Astrocyte of the spinal cord (primary cell): Measurements from ENCODE around the gene BSN.

Source experiments
- DNase-seq: peaks from one replicate; pipeline ENCODE4 v3.0.0; 2011; ENCODE audit warnings: low read depth, low spot score
- H3K4me3 ChIP-seq: 2 replicates; pipeline ENCODE4 v1.5.1; 2011; ENCODE audit warnings: low read depth, mild to moderate bottlenecking, low read length, moderate library complexity
- CTCF ChIP-seq: IDR thresholded peaks from 2 replicates; pipeline ENCODE4 v1.5.1; 2012; ENCODE audit warnings: low read depth, mild to moderate bottlenecking, low read length, inconsistent platforms
- in situ Hi-C: cut with HindIII; loops from 2 replicates; pipeline ENCODE4 v1.10.0; 2017; ENCODE audit warnings: low sequenced_read_pairs

BSN gene

GRCh38 chr3:49668861-49669260 lies 114.6 kb downstream of the BSN start:
- DNase-seq, result peak; percentile 17
- no peak for TF ChIP-seq CTCF
- in situ Hi-C loops, result no loop called here
- H3K4me3 ChIP-seq, result no peak overlapping the region

- in situ Hi-C loops, result no loop called here
- no peak for TF ChIP-seq CTCF
Measured at GRCh38 chr3:49669352-49669751, 115.1 kb downstream of the BSN start.

GRCh38 chr3:49670940-49671290 lies 116.6 kb downstream of the BSN start:
- no peak overlapping the region for H3K4me3 ChIP-seq
- TF ChIP-seq CTCF, result no peak
- in situ Hi-C loops, result no loop called here
- DNase-seq, result no peak

More at GRCh38 chr3:49669352-49669751, 115.1 kb downstream of the BSN start:
- no peak overlapping the region for H3K4me3 ChIP-seq
- no peak for DNase-seq

GRCh38 chr3:49671291-49672288 lies 117.3 kb downstream of the BSN start:
- in situ Hi-C loops, result no loop called here
- DNase-seq, result peak; percentile 57
- no peak overlapping the region for H3K4me3 ChIP-seq
- TF ChIP-seq CTCF, result peak; percentile 92

GRCh38 chr3:49673121-49673714 lies 118.9 kb downstream of the BSN start:
- in situ Hi-C loops, result no loop called here
- peak overlapping the region; percentile 73 for H3K4me3 ChIP-seq
- no peak for DNase-seq
- TF ChIP-seq CTCF, result no peak

- TF ChIP-seq CTCF, result no peak
- in situ Hi-C loops, result no loop called here
- peak within 1 kb of the TSS; percentile 73 for H3K4me3 ChIP-seq
- peak; percentile 98 for DNase-seq
Measured at GRCh38 chr3:49673715-49674496, 119.6 kb downstream of the BSN start, which contains the start of gene APEH. APEH (plus strand) TSS chr3:49674351; CDS start chr3:49674402, 51 bp downstream.
